ENCODE data around the gene ANXA6.
"Not testable (repeated sequence)": the region's sequence is repeated elsewhere in the genome, so short reads cannot be mapped to it uniquely, and the experiment has no call there.

Gene ANXA6

GRCh38 chr5:151178777-151179488 is 21.4 kb upstream of the ANXA6 start:
- H3K27me3 ChIP-seq (ENCODE audit: insufficient read depth, low read length): no peaks in the 10 kb centered on the region
- no peaks in the 10 kb centered on the region for H3K36me3 ChIP-seq (ENCODE audit: insufficient read depth, low read depth, low read length)
- H3K4me1 ChIP-seq (ENCODE audit: insufficient read depth, low read length): 0 out of 2 replicates have a peak, but pooled peaks cover 3% of the 10 kb centered on the region
- no peak overlapping the region for H3K4me3 ChIP-seq (ENCODE audit: low read length)
- no peak overlapping the region for H3K9ac ChIP-seq (ENCODE audit: low read depth, low read length)
- H3K9me3 ChIP-seq (ENCODE audit: insufficient read depth, low read depth, low read length): no peaks in the 10 kb centered on the region
- no peak overlapping the region for H3K27ac ChIP-seq (ENCODE audit: low read length)

DNA sequence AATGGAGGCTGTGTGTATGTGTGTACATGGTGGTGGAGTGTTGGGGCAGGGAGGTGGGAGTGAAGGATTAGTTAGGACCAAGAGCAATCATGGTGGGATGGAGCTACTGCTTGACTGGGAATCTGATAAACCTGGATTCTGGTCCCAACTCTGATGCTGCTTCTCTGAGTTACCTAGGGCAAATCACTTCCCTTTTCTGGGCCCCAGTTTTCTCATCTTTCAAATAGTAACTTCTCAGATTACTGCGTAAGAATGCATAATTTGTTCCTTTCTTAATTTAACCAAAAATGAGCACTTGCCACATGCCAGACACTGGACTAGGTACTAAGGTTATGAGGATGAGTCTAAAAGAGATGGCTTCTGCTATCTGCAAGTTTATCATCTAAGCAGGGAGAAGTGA is 20.8 kb upstream of the ANXA6 start:
- no peaks in the 10 kb centered on the region for H3K27me3 ChIP-seq (ENCODE audit: insufficient read depth, low read length)
- no peak overlapping the region for H3K4me3 ChIP-seq (ENCODE audit: low read length)
- no peaks in the 10 kb centered on the region for H3K9me3 ChIP-seq (ENCODE audit: insufficient read depth, low read depth, low read length)
- H3K9ac ChIP-seq (ENCODE audit: low read depth, low read length): no peak overlapping the region
- no peaks in the 10 kb centered on the region for H3K36me3 ChIP-seq (ENCODE audit: insufficient read depth, low read depth, low read length)
- H3K4me1 ChIP-seq (ENCODE audit: insufficient read depth, low read length): 0 out of 2 replicates have a peak, but pooled peaks cover 3% of the 10 kb centered on the region
- H3K27ac ChIP-seq (ENCODE audit: low read length): no peak overlapping the region

GRCh38 chr5:151176268-151176667 is 18.7 kb upstream of the ANXA6 start:
- H3K27ac ChIP-seq (ENCODE audit: low read length); H3K27me3 ChIP-seq (ENCODE audit: insufficient read depth, low read length); H3K4me3 ChIP-seq (ENCODE audit: low read length); H3K36me3 ChIP-seq (ENCODE audit: insufficient read depth, low read depth, low read length); H3K9ac ChIP-seq (ENCODE audit: low read depth, low read length); H3K4me1 ChIP-seq (ENCODE audit: insufficient read depth, low read length); H3K9me3 ChIP-seq (ENCODE audit: insufficient read depth, low read depth, low read length): not testable (repeated sequence)

GRCh38 chr5:151174612-151175101 is 17.1 kb upstream of the ANXA6 start:
- Histone ChIP-seq H3K27me3 (ENCODE audit: insufficient read depth, low read length) (no peaks in the 10 kb centered on the region), H3K9me3 (ENCODE audit: insufficient read depth, low read depth, low read length) (no peaks in the 10 kb centered on the region), H3K36me3 (ENCODE audit: insufficient read depth, low read depth, low read length) (no peaks in the 10 kb centered on the region), H3K27ac (ENCODE audit: low read length) (peak overlapping the region; percentile 38), H3K4me1 (ENCODE audit: insufficient read depth, low read length) (0 out of 2 replicates have a peak, but pooled peaks cover 3% of the 10 kb centered on the region), H3K4me3 (ENCODE audit: low read length) (no peak overlapping the region), H3K9ac (ENCODE audit: low read depth, low read length) (no peak overlapping the region)

GRCh38 chr5:151173711-151174611 is 16.4 kb upstream of the ANXA6 start:
- peak overlapping the region; percentile 38 for H3K27ac ChIP-seq (ENCODE audit: low read length)
- H3K4me1 ChIP-seq (ENCODE audit: insufficient read depth, low read length): 0 out of 2 replicates have a peak, but pooled peaks cover 3% of the 10 kb centered on the region
- no peaks in the 10 kb centered on the region for H3K36me3 ChIP-seq (ENCODE audit: insufficient read depth, low read depth, low read length)
- no peaks in the 10 kb centered on the region for H3K27me3 ChIP-seq (ENCODE audit: insufficient read depth, low read length)
- no peak overlapping the region for H3K4me3 ChIP-seq (ENCODE audit: low read length)
- H3K9ac ChIP-seq (ENCODE audit: low read depth, low read length): no peak overlapping the region
- no peaks in the 10 kb centered on the region for H3K9me3 ChIP-seq (ENCODE audit: insufficient read depth, low read depth, low read length)

GRCh38 chr5:151171529-151171928 is 13.9 kb upstream of the ANXA6 start:
- Histone ChIP-seq H3K27ac (ENCODE audit: low read length) (no peak overlapping the region), H3K4me1 (ENCODE audit: insufficient read depth, low read length) (0 out of 2 replicates have a peak, but pooled peaks cover 3% of the 10 kb centered on the region), H3K9ac (ENCODE audit: low read depth, low read length) (no peak overlapping the region), H3K9me3 (ENCODE audit: insufficient read depth, low read depth, low read length) (no peaks in the 10 kb centered on the region), H3K36me3 (ENCODE audit: insufficient read depth, low read depth, low read length) (no peaks in the 10 kb centered on the region), H3K4me3 (ENCODE audit: low read length) (no peak overlapping the region), H3K27me3 (ENCODE audit: insufficient read depth, low read length) (no peaks in the 10 kb centered on the region)

GRCh38 chr5:151168602-151169344 is 11.2 kb upstream of the ANXA6 start:
- no peaks in the 10 kb centered on the region for H3K4me1 ChIP-seq (ENCODE audit: insufficient read depth, low read length)

DNA sequence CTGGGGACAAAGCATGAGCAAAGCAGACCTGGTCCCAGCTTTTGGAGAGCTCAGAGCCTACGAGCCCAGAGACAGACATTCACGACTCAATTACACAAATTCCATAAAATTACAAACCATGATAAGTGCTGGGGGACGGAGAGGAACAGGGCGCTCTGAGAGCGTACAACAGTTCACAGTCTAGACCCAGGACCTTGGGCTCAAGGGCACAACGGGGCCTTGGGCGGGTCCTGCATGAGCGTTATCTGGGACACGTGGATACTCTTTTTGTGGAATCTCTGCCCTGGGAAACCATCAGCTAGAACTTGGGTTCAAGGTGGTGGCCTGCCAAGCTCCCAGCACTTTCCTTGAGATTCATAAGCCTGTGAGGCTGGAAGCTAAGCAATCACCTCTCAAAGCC is 9.4 kb upstream of the ANXA6 start:
- H3K27ac ChIP-seq (ENCODE audit: low read length): no peak overlapping the region

More at GRCh38 chr5:151168602-151169344, 11.2 kb upstream of the ANXA6 start:
- no peaks in the 10 kb centered on the region for H3K9me3 ChIP-seq (ENCODE audit: insufficient read depth, low read depth, low read length)
- H3K9ac ChIP-seq (ENCODE audit: low read depth, low read length): no peak overlapping the region
- no peak overlapping the region for H3K27ac ChIP-seq (ENCODE audit: low read length)
- no peaks in the 10 kb centered on the region for H3K27me3 ChIP-seq (ENCODE audit: insufficient read depth, low read length)
- no peaks in the 10 kb centered on the region for H3K36me3 ChIP-seq (ENCODE audit: insufficient read depth, low read depth, low read length)
- no peak overlapping the region for H3K4me3 ChIP-seq (ENCODE audit: low read length)

GRCh38 chr5:151164687-151165392 is 7.3 kb upstream of the ANXA6 start:
- H3K9me3 ChIP-seq (ENCODE audit: insufficient read depth, low read depth, low read length): no peaks in the 10 kb centered on the region
- no peaks in the 10 kb centered on the region for H3K36me3 ChIP-seq (ENCODE audit: insufficient read depth, low read depth, low read length)
- no peak overlapping the region for H3K4me3 ChIP-seq (ENCODE audit: low read length)
- no peak overlapping the region for H3K27ac ChIP-seq (ENCODE audit: low read length)
- H3K9ac ChIP-seq (ENCODE audit: low read depth, low read length): no peak overlapping the region
- no peaks in the 10 kb centered on the region for H3K27me3 ChIP-seq (ENCODE audit: insufficient read depth, low read length)
- H3K4me1 ChIP-seq (ENCODE audit: insufficient read depth, low read length): no peaks in the 10 kb centered on the region

More for the DNA sequence above, 9.4 kb upstream of the ANXA6 start:
- no peaks in the 10 kb centered on the region for H3K27me3 ChIP-seq (ENCODE audit: insufficient read depth, low read length)
- no peak overlapping the region for H3K9ac ChIP-seq (ENCODE audit: low read depth, low read length)
- no peaks in the 10 kb centered on the region for H3K4me1 ChIP-seq (ENCODE audit: insufficient read depth, low read length)
- H3K9me3 ChIP-seq (ENCODE audit: insufficient read depth, low read depth, low read length): no peaks in the 10 kb centered on the region
- no peak overlapping the region for H3K4me3 ChIP-seq (ENCODE audit: low read length)
- H3K36me3 ChIP-seq (ENCODE audit: insufficient read depth, low read depth, low read length): no peaks in the 10 kb centered on the region

- H3K9me3 ChIP-seq (ENCODE audit: insufficient read depth, low read depth, low read length): no peaks in the 10 kb centered on the region
- H3K27ac ChIP-seq (ENCODE audit: low read length): no peak overlapping the region
- peaks cover 10% of the 10 kb centered on the region; the same call in 1 of the 2 replicates for H3K4me1 ChIP-seq (ENCODE audit: insufficient read depth, low read length)
- H3K4me3 ChIP-seq (ENCODE audit: low read length): no peak overlapping the region
- H3K27me3 ChIP-seq (ENCODE audit: insufficient read depth, low read length): peaks cover 11% of the 10 kb centered on the region; the same call in 1 of the 2 replicates
- H3K36me3 ChIP-seq (ENCODE audit: insufficient read depth, low read depth, low read length): no peaks in the 10 kb centered on the region
- H3K9ac ChIP-seq (ENCODE audit: low read depth, low read length): no peak overlapping the region
These were observed 5.2 kb upstream of the ANXA6 start for GRCh38 chr5:151162776-151163175.
